DMS53 (cell line): ENCODE data around the gene ASNS.

Source experiments
- DNase-seq: peaks from one replicate; lab custom pipeline; 2025; lab: John Stamatoyannopoulos, UW

Gene ASNS

DNA sequence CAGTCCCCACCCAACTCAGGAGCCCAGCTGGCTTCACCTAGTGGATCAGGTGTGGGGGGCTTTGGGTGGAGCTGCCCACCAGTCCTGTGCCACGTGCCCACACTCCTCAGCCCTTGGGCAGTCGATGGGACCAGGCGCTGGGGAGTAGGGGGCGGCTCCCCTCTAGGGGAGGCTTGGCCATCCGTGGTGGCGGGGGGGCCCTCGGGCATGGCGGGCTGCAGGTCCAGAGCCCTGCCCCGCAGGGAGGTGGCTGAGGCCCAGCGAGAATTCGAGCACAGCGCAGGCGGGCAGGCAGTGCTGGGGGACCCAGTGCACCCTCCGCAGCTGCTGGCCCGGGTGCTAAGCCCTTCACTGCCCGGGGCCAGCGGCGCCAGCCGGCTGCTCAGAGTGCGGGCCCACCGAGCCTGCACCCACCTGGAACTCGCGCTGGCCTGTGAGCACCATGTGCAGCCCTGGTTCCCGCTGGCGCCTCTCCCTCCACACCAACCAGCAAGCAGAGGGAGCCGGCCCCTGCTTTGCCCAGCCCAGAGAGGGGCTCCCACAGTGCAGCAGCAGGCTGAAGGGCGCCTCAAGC lies 29.3 kb downstream of the ASNS start:
- DNase-seq = no peak

GRCh38 chr7:97842006-97842405 lies 30.2 kb downstream of the ASNS start:
- DNase-seq = no peak

DNA sequence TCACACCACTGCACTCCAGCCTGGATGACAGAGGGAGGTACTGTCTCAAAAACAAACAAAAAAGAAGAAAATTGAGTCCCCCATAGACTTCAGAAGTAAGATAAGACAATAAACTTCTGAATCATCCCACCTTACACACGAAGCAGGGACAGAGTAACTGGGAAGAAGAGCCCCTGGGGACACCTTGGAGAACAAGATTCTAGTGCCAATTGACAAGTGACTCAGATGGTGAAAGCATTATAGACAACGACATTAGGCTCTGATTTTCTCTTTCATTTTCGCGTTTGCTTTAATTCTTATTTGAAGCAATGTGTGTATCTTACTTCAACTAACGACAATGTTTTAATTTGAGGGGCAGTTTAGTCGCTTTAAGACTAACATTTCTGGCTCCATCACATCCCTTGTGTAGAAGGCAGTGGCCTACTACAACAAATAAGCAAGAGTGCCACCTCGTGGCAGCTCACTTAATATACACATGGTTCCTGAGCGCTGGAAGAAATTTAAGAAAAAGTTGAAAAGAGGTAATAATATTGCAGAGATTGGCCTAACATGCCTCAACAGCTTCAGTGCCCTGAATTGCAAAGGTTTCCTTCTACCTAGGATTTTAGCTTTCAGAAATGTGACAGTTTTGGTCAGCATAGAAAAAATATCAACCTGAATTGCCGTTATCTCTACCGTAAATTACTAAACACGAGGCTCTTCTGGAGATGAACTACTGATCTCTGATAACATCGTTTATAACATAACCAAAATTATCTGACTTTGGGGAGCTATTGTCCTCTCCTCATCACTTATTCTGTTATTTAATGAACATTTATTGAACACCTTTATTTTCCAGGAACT lies 36.7 kb downstream of the ASNS start:
- DNase-seq = peak; percentile 88

GRCh38 chr7:97819161-97819560 lies 53.0 kb downstream of the ASNS start:
- DNase-seq = peak; percentile 80

GRCh38 chr7:97818066-97818663 lies 54.0 kb downstream of the ASNS start:
- peak; percentile 10 for DNase-seq
